Activated naive CD4-positive, alpha-beta T cell treated with anti-CD3 and anti-CD28 coated beads, Interleukin-2, amount 10 ng/mL, durations not matched to agents 7 days and 5 days (primary cell): ENCODE results near the gene FHAD1.

ENCODE experiments used
- CTCF ChIA-PET: fragments of 350-600 bp; sonication (Branson Sonifier 250); formaldehyde crosslinking; loops from one replicate; lab custom pipeline; 2021; ENCODE audit warnings: antibody characterized with exemption; lab: Charles Lee
- DNase-seq: peaks from one replicate; pipeline ENCODE4 v3.0.0-alpha.2; 2020
- H3K27ac Mint-ChIP-seq: one replicate; pipeline ENCODE4 v1.8.0; 2021; ENCODE audit warnings: mild to moderate bottlenecking, moderate library complexity, mixed read lengths
- H3K27me3 Mint-ChIP-seq: one replicate; pipeline ENCODE4 v1.8.0; 2021; ENCODE audit warnings: mild to moderate bottlenecking, mixed read lengths
- H3K36me3 Mint-ChIP-seq: one replicate; pipeline ENCODE4 v1.8.0; 2021; ENCODE audit warnings: mixed read lengths
- H3K4me1 Mint-ChIP-seq: one replicate; pipeline ENCODE4 v1.8.0; 2021; ENCODE audit warnings: mixed read lengths
- H3K4me3 Mint-ChIP-seq: one replicate; pipeline ENCODE4 v1.8.0; 2021; ENCODE audit warnings: mild to moderate bottlenecking, moderate library complexity, mixed read lengths
- H3K9me3 Mint-ChIP-seq: one replicate; pipeline ENCODE4 v1.8.0; 2021; ENCODE audit warnings: mixed read lengths

FHAD1 gene

DNA sequence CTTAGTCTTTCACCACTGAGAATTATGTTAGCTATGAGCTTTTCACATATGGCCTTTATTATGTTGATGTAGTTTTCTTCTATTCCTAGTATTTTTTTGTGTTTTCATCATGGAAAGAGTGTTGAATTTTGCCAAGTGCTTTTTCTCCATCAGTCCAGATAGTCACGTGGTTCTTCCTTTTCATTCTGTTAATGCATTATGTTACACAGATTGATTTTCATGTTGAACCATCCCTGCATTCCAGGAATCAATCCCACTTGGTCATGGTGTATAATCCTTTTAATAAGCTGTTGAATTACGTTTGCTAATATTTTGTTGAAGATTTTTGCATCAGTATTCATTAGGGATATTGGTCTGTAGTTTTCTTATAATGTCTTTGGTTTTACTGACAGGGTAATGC is 17.7 kb downstream of the FHAD1 start:
- Mint-ChIP-seq H3K27ac (no peak overlapping the region), H3K4me3 (no peak overlapping the region), H3K27me3 (peaks cover 53% of the 10 kb centered on the region), H3K36me3 (no peaks in the 10 kb centered on the region), H3K9me3 (peaks cover 6% of the 10 kb centered on the region), H3K4me1 (peaks cover 19% of the 10 kb centered on the region)
- DNase-seq, result no peak
- CTCF ChIA-PET, result no interaction called here

DNA sequence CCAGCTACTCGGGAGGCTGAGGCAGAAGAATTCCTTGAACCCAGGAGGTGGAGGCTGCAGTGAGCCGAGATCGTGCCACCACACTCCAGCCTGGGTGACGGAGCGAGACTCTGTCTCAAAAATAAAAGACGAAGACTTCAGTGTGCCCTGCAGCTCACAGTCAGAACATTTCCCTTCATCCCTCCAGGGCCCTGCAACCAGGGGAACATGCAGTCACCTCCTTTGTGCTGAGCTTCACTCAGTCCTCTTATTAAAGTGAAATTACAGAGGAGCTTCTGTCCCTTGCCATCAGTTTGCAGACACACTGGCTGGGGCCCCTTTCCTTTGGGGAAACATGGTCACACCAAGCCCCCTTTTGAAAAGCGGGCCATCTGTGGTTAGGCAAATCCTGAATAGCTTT is 24.2 kb downstream of the FHAD1 start:
- peaks cover 2% of the 10 kb centered on the region for H3K4me1 Mint-ChIP-seq
- H3K36me3 Mint-ChIP-seq, result no peaks in the 10 kb centered on the region
- no peak for DNase-seq
- no peak overlapping the region for H3K27ac Mint-ChIP-seq
- CTCF ChIA-PET, result interaction anchor here (0.8 to 8.7 kb wide), 5 partner anchors 38 to 142 kb away, joined by 4 to 92 read pairs (median 5); partner anchors contain the start of gene TMEM51
- no peak overlapping the region for H3K4me3 Mint-ChIP-seq
- H3K9me3 Mint-ChIP-seq, result no peaks in the 10 kb centered on the region
- H3K27me3 Mint-ChIP-seq, result peaks cover 42% of the 10 kb centered on the region

DNA sequence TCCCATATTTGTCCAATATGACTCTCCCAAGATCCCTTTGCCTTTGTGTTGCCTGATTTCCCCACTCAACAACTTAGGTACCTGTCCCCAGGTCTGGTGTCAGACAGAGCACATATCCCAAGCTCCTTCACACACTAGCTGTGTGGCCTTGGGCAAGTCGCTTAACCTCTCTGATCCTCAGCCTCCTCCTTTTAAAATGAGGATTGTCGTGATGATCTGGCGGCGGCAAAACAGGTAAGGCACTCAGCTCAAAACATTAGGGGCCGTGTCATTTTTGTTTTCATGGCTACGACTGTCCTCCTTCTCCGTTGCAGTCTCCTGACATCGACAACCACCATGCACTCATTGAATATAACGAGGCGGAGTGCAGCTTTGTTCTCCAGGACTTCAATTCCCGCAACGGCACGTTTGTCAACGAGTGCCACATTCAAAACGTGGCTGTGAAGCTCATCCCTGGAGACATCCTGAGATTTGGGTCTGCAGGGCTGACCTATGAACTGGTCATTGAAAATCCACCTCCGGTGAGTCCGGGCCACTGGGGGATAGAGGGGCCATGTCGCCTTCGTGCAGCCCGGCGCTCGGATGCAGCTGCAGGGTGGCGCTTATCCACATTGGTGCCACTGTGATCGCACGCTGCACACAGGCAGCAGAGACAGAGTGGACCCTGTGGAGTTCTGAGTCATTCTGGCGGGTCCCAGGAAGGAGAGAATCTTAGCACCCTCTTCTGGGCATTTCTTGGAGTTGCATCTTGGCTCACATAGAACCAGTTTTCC is 25.2 kb downstream of the FHAD1 start:
- no peak overlapping the region for H3K27ac Mint-ChIP-seq
- H3K36me3 Mint-ChIP-seq, result no peaks in the 10 kb centered on the region
- peaks cover 47% of the 10 kb centered on the region for H3K27me3 Mint-ChIP-seq
- peak; percentile 58 for DNase-seq
- H3K9me3 Mint-ChIP-seq, result no peaks in the 10 kb centered on the region
- H3K4me3 Mint-ChIP-seq, result no peak overlapping the region
- H3K4me1 Mint-ChIP-seq, result peaks cover 2% of the 10 kb centered on the region
- CTCF ChIA-PET, result interaction anchor here (0.5 to 8.7 kb wide), 15 partner anchors 10 to 160 kb away, joined by 3 to 92 read pairs (median 4); partner anchors contain the start of genes FHAD1 and TMEM51

DNA sequence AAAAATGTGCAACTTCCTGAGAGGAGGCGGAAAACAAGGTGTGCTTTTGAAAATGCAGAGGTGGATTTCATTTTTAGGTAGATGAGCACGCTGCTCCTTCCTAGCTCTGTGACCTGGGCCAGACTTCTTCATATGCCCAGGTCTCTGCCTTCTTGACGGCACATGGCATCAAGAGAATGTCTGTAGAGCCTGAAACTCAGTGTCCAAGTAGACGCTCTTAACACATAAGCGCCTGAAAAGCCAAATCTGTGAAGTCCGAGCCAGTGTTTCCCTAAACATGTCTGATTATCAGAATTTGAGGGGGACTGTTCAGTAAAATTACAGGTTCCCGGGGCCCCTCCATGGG is 25.7 kb downstream of the FHAD1 start:
- H3K27ac Mint-ChIP-seq, result no peak overlapping the region

DNA sequence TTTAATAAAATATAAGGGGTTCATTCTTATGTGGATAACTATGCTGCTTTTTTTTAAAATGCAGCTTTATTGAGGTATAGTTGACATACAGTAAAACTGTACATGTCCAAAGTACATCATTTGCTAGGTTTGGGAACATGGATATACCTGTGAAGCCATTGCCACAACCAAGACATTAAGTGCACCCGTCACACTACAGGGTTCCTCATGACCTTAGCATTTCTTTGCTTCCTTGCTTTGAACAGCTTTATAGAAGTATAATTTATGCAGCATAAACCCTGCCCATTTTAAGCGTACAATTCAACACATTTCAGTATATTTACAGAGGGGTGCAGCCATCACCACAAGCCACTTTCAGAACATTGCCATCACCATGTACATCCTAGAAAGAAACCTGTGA is 26.3 kb downstream of the FHAD1 start:
- Mint-ChIP-seq H3K4me1 (peaks cover 2% of the 10 kb centered on the region), H3K4me3 (no peak overlapping the region), H3K36me3 (no peaks in the 10 kb centered on the region), H3K27ac (no peak overlapping the region), H3K9me3 (no peaks in the 10 kb centered on the region), H3K27me3 (peaks cover 48% of the 10 kb centered on the region)
- DNase-seq, result no peak
- CTCF ChIA-PET, result interaction anchor here (1.1 to 8.7 kb wide), 6 partner anchors 26 to 150 kb away, joined by 3 to 92 read pairs (median 4); partner anchors contain the start of genes FHAD1 and TMEM51

More for the DNA sequence above, 25.7 kb downstream of the FHAD1 start:
- CTCF ChIA-PET, result interaction anchor here (0.7 to 8.7 kb wide), 10 partner anchors 11 to 161 kb away, joined by 3 to 92 read pairs (median 4); partner anchors contain the start of genes FHAD1 and TMEM51
- peaks cover 48% of the 10 kb centered on the region for H3K27me3 Mint-ChIP-seq
- H3K9me3 Mint-ChIP-seq, result no peaks in the 10 kb centered on the region
- no peak overlapping the region for H3K4me3 Mint-ChIP-seq
- H3K36me3 Mint-ChIP-seq, result no peaks in the 10 kb centered on the region
- no peak for DNase-seq
- peaks cover 2% of the 10 kb centered on the region for H3K4me1 Mint-ChIP-seq

DNA sequence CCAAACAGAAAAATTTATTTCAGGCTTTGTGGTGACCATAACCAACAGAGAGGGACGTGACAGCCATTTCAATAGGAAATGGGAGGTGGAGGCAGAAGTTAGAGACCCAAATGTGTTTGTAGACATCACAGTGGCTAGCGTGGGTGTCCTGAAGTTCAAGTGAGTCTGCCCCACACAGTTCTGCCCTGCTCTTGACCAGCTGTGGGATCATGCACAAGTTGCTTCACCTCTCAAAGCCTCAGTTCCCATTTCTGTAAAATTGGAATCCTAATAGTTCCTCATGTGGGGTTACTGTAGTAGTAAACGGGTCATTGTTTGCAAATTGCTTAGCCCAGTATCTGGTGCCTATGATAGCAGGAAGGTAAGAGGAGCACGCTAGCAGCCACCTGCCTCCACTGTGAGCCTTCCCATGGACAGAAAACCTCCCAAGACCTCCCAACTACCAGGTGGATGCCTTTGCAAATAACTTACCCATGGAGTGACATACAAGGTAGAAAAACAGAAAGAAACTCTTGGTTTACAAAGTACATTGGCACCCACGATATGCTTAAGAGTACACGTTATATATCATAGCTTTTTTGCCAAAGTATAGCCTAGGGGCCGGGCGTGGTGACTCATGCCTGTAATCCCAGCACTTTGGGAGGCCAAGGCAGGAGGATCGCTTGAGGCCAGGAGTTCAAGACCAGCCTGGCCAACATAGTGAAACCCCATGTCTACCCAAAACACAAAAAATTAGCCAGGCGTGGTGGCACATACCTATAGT is 29.1 kb downstream of the FHAD1 start:
- Mint-ChIP-seq H3K4me1 (peaks cover 2% of the 10 kb centered on the region), H3K27me3 (peaks cover 48% of the 10 kb centered on the region)
- CTCF ChIA-PET, result interaction anchor here (1.0 to 8.7 kb wide), 3 partner anchors 12 to 147 kb away, joined by 4 to 92 read pairs (median 6); partner anchors contain the start of gene TMEM51

DNA sequence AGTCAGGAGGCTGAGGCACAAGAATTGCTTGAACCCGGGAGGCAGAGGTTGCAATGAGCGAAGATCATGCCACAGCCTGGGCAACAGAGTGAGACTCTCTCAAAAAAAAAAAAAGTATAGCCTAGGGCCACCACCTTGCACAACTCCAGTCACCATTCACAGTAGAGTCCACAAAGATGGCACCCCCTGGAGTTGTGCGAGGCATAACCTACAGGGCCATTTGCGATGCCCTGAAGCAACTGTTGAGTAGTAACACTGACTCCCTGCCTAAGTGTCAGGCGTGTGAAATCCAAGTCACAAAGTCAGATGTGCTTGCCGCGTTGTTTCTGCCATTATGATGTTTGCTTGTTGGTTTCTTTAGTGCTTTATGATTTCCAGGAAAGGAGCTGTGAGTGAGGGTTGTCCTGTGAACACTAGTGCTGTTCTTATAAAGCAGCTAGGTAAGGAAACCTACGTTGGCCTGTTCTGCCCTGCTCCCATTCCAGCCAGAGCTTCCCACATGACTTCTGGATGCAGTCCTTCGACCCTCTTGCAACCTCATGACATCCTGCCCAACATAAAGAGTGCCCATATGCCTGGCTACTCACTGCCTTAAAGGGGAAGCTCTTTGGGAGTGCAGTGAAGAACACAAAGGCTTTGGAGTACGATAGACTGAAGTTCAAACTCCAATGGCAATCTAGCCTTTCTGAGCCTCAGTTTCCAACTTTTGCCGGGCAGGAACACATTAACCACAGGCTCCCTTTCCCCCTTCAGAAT is 29.8 kb downstream of the FHAD1 start:
- no peak for DNase-seq
- Mint-ChIP-seq H3K4me3 (no peak overlapping the region), H3K27me3 (peaks cover 44% of the 10 kb centered on the region), H3K9me3 (no peaks in the 10 kb centered on the region), H3K27ac (no peak overlapping the region), H3K36me3 (no peaks in the 10 kb centered on the region), H3K4me1 (peaks cover 2% of the 10 kb centered on the region)
- CTCF ChIA-PET, result interaction anchor here (2.1 to 8.7 kb wide), 2 partner anchors 124 to 148 kb away, joined by 6 to 92 read pairs; partner anchors contain the start of gene TMEM51

More for the DNA sequence above, 29.1 kb downstream of the FHAD1 start:
- no peak overlapping the region for H3K4me3 Mint-ChIP-seq
- no peaks in the 10 kb centered on the region for H3K9me3 Mint-ChIP-seq
- no peak overlapping the region for H3K27ac Mint-ChIP-seq
- DNase-seq, result no peak
- no peaks in the 10 kb centered on the region for H3K36me3 Mint-ChIP-seq

DNA sequence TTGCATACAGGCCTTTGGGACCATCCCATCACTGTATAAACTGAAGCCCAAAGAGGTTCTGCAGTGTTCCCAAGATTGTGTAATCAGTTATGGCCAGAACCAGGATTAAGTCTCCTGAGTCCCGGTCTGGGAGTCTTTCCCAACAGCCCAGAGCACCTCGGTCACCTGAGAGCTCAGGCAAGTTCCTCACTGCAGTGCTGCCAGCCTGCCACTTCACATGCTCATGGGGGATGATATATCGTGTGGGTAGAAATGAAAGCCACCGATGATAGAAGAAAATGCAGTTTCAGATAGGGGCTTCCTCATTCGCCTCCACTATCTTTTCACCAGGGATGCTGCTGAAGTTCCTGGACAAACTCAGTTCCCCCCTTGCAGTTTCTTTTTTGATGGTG is 30.4 kb downstream of the FHAD1 start:
- no peaks in the 10 kb centered on the region for H3K36me3 Mint-ChIP-seq
- H3K27ac Mint-ChIP-seq, result no peak overlapping the region
- H3K4me3 Mint-ChIP-seq, result no peak overlapping the region
- no peaks in the 10 kb centered on the region for H3K9me3 Mint-ChIP-seq
- no peak for DNase-seq
- H3K27me3 Mint-ChIP-seq, result peaks cover 39% of the 10 kb centered on the region
- CTCF ChIA-PET, result interaction anchor here (2.1 to 8.7 kb wide), 2 partner anchors 124 to 149 kb away, joined by 6 to 92 read pairs; partner anchors contain the start of gene TMEM51
- peaks cover under 1% of the 10 kb centered on the region for H3K4me1 Mint-ChIP-seq

DNA sequence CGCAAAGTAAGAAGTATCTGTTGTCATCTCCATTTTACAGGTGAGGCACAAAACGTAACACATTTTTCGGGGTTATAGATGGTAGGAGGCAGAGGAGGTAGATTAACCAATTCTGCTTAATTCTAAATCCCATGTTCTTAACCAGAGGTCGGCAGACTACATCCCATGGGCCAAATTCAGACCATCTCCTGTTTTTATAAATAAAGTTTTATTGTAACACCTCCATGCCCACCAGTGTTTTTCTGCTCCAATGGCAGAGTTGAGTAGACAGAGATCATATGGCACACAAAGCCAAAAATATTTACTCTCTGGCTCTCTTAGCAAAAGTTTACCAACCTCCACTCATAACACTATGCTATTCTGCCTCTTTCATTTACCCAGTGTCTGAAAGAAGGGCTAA is 30.9 kb downstream of the FHAD1 start:
- Mint-ChIP-seq H3K27me3 (peaks cover 37% of the 10 kb centered on the region), H3K4me1 (no peaks in the 10 kb centered on the region), H3K4me3 (no peak overlapping the region), H3K27ac (no peak overlapping the region), H3K36me3 (no peaks in the 10 kb centered on the region), H3K9me3 (no peaks in the 10 kb centered on the region)
- CTCF ChIA-PET, result no interaction called here
- DNase-seq, result no peak

DNA sequence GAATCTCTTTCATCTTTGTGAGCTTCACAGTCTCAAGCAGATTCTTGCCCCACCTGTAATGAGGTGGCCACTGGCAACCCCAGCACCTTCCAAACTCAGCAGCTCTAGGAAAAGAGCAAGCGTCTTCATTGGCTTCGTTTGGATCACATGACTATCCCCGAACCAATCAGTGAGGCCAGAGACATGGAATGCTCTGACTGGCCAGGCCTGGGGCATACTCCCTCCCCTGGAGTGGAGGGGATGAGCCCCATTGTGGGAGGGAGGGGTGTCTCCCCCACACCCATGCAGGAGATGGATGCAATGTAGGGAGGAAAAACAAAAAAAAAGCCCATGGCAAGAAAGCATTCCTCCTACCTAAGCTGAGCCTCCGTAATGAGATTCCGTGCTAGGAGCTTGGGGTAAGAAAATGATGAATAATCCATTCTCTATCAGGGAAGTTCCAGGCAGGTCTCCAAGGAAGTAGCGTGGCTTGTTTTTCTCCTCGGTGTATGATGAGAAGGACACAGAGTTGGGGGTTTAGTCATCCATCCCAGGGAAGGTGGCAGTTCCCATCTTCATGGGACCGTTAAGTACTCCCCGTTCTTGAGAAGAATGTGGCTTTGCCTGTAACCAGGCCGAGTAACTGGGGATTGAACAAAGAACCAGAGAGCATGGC is 32.7 kb downstream of the FHAD1 start:
- Mint-ChIP-seq H3K27ac (no peak overlapping the region), H3K36me3 (no peaks in the 10 kb centered on the region), H3K4me1 (no peaks in the 10 kb centered on the region), H3K4me3 (no peak overlapping the region), H3K27me3 (peaks cover 50% of the 10 kb centered on the region), H3K9me3 (no peaks in the 10 kb centered on the region)
- no peak for DNase-seq
- CTCF ChIA-PET, result interaction anchor here (0.9 kb wide), 1 partner anchor 25 kb away, joined by 3 read pairs; no protein-coding TSS in a partner anchor

DNA sequence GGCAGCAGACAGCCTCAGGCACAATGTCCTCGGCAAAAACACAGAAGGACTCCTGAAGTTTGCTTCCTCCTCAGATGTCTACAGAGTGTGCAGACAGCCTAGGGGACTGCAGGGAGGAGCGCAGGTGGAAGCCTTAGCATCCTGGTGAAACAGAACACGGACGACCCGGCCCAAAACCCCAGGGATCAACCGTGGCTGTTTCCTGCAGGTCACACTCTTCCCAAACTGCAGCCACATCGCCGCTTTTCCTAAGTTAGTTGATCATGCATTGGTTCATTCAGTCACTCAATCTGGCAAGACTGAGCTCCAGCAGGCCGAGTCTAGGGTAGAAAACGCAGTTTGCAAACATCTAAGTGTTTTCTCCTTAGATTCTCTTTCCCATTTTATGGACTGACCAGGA is 33.4 kb downstream of the FHAD1 start:
- Mint-ChIP-seq H3K27me3 (peaks cover 48% of the 10 kb centered on the region), H3K27ac (no peak overlapping the region), H3K36me3 (no peaks in the 10 kb centered on the region), H3K4me1 (no peaks in the 10 kb centered on the region), H3K9me3 (no peaks in the 10 kb centered on the region), H3K4me3 (no peak overlapping the region)
- no peak for DNase-seq
- CTCF ChIA-PET, result interaction anchor here (0.9 kb wide), 1 partner anchor 25 kb away, joined by 3 read pairs; no protein-coding TSS in a partner anchor

DNA sequence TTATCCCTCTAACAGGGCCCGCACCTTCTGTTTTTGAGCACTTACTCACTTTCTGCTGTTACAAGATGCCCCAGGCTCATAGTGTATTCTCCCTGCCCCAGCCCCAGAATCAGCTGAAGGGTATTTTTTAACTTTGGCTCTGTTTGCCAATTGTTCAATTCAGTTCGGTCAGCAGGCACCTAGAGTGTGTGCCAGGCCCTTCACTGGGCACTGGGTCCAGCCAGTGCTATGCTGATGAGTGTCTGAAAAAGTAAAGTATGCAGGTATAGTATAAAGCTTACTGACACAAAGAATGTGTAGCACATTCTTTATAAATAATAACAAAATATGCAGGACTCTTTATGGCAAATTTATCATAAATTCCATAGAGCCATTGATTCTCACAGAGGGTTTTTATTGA is 35.0 kb downstream of the FHAD1 start:
- CTCF ChIA-PET, result interaction anchor here (0.8 kb wide), 1 partner anchor 154 kb away, joined by 4 read pairs; no protein-coding TSS in a partner anchor
- Mint-ChIP-seq H3K9me3 (no peaks in the 10 kb centered on the region), H3K27ac (no peak overlapping the region), H3K4me3 (no peak overlapping the region), H3K4me1 (no peaks in the 10 kb centered on the region), H3K27me3 (peaks cover 45% of the 10 kb centered on the region), H3K36me3 (no peaks in the 10 kb centered on the region)
- DNase-seq, result no peak

DNA sequence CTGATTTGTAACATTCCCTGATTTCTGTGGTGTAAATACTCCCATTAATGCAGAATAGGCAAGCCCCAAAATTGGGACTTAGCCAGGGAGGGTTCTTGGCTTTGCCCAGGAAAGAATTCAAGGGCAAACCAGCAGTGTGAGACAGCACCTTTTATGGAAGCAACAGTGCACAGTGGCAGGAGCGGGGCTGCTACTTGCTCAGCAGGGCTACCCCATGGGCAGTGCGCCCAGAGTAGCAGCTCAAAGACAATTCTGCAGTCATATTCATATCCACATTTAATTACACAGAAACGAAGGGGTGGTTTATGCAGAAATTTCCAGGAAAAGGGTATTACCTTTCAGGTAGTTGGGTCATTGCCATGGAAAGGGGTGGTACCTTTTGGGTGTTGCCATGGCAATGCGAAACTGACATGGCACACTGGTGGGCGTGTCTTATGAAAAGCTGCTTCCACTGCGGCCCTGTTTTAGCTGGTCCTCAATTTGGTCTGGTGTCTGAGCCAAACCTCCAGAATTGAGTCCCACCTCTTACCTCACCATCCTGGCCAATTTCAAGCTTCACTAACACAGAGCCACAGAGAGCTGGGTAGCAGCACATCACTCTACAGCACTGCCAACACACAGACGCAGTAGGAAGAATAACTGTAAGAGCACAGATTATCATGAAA is 35.9 kb downstream of the FHAD1 start:
- CTCF ChIA-PET, result interaction anchor here (1.0 kb wide), 1 partner anchor 22 kb away, joined by 3 read pairs; no protein-coding TSS in a partner anchor
- Mint-ChIP-seq H3K36me3 (no peaks in the 10 kb centered on the region), H3K27ac (no peak overlapping the region)

More for the DNA sequence above, 35.9 kb downstream of the FHAD1 start:
- H3K4me3 Mint-ChIP-seq, result no peak overlapping the region
- H3K27me3 Mint-ChIP-seq, result peaks cover 50% of the 10 kb centered on the region
- DNase-seq, result no peak
- no peaks in the 10 kb centered on the region for H3K9me3 Mint-ChIP-seq
- no peaks in the 10 kb centered on the region for H3K4me1 Mint-ChIP-seq
